Stimulated activated CD4-positive, alpha-beta T cell treated with anti-CD3 and anti-CD28 coated beads, TNF-alpha, amount 100 ng/mL, for 48 hours (primary cell): ENCODE results near the gene TMSB10.
"Not testable (repeated sequence)": the region's sequence is repeated elsewhere in the genome, so short reads cannot be mapped to it uniquely, and the experiment has no call there.

ENCODE experiments used
- DNase-seq, 3 donors: peaks; one replicate each; pipeline ENCODE4 v3.0.0-alpha.2; 2020; ENCODE audit warnings: low read depth in 3 of 3

Gene TMSB10

DNA sequence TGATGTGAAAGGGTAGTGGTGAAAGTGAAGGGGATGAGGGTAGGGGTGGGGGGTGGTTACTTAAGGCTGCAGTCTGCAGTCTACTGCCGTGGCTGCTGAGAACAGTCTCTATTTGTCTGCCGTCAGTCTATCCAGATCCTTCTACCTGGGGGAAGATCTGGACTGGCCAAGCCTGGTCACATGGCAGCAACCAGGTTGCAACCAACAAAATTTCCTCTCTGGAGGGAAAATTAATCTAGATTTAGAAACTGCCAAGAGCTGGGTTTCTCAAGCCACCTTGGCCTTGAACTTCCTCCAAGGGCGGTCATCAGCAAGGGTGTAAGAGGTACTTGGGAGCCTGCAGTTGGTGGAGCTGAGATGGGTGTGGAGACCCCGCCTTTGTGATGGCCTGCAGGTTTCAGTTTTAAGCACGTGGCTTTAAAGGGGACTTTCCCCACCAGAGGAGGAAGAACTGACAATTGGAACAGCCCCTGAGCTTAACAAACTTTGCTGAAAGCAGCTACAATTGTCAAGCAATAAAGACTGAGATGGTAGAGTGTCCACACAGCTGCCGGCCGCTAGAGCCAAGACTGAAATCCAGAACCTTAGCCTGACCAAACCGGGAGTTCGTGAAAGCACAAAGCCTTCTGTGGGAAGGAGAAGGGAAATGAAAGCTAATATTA lies 34.1 kb downstream of the TMSB10 start:
- peak in 1 of 3 donors; percentile 65 for DNase-seq

DNA sequence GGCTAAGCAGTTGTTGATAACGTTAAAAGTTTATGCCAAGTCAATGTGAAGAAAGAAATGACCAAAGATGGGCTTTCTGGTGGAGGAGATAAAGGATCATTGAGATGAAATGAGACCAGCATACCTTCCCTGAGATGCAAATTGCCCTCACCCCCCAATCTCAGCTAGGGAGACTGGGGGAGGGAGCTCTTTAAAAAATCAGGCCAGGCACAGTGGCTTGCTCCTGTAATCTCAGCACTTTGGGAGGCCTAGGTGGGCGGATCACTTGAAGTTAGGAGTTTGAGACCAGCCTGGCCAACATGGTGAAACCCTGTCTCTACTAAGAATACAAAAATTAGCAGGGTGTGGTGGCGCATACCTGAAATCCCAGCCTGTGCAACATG lies 34.6 kb downstream of the TMSB10 start:
- DNase-seq = no peak

DNA sequence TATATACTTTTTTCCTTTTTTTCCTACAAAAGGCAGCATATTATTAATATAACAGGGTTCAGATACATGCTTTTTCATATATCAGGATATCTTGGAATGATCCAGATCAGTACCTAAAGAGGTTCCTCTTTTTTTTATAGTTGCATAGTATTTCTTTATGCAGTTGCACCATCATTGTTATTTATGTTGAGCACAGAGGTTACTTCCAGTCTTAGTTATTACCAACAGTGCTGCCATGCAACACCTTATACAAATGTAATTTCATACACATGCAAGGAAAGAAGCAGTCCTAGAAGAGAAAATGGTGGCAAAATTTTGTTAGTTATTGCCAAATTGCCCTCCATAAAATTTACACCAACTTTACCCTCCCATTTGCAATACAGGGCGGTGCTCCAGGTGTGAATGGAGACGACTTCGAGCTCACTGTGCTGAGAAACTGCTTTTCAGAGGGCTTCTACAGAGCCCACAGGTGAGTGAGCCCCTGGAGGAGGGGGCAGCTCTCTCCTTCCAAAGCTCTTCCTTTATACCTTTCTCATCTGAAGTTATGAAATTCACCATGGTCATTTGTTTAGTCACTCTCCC lies 35.5 kb downstream of the TMSB10 start:
- DNase-seq = no peak

DNA sequence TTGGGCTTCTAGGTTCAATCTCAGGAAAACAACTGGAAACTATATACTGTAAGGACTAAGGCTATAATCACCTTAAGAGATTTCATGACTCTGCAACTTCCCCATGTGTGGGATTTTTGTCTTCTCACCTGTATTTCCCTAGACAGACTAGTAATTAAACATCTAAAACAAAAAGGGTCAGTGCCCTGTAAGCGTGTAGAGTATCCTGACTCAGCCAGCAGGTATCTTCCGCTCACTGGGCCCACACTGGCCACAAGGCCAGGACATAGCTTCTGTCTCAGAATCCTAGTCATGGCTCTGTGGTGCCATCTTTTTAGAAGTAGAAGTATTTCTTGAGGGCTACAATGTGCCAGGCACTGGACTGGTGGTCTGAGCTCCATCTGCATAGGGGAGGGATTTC lies 36.7 kb downstream of the TMSB10 start:
- no peak for DNase-seq

DNA sequence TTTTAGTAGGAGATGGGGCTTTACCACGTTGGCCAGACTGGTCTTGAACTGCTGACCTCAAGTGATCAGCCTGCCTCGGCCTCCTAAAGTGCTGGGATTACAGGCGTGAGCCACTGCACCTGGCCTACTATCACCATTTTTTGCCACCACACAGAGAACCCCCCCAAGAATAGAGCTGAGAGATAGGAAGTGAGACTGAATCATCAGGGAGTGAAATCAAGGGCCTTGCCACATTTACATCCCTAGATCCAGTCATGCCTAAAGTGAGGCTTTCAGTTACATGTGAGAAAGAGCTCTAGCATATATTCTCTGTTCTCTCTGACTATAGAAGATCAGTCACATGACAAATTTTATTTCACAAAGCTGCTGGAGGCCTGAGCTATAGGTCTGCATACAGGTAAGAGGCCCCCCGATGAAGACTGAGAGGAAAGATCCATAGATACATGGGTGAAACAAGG lies 37.5 kb downstream of the TMSB10 start:
- DNase-seq = no peak

DNA sequence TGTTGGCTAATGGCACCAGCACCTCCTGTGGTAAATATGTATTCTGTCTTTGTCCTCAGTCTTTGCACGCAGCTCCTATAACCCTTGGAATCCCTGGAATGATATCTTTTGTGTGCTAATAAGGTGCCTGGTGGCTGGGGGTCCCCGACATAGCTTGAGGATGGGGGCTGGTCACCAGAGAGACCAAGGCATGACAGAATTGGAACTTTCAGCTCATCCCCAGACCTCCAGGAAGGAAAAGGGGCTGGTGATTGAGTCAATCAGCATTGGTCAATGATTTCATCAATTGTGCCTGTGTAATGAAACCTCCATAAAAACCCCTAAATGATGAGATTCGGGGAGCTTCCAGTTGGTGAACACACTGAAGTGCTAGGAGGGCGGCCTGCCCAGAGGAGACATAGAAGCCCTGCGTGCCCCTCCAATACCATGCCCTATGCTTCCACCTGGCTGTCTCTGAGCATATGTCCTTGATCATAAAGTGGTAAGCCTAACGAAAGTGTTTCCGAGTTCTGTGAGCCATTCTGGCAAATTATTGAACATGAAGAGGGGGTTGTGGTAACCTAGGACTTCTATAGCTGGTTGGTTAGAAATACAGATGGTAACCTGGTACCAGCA lies 38.9 kb downstream of the TMSB10 start:
- DNase-seq = no peak

DNA sequence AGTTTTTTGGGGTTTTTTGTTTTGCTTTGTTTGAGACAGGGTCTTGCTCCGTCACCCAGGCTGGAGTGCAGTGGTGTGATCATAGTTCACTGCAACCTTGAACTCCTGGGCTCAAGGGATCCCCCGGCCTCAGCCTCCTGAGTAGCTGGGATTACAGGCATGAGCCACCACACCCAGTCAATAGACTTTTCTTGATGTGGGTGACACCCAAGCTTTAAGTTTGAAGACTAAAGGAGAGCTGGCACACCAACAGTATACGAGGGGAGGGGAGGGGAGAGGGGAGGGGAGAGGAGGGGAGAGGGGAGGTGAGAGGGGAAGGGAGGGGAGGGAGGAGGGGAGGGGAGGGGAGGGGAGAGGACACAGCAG lies 40.4 kb downstream of the TMSB10 start:
- DNase-seq = not testable (repeated sequence)

DNA sequence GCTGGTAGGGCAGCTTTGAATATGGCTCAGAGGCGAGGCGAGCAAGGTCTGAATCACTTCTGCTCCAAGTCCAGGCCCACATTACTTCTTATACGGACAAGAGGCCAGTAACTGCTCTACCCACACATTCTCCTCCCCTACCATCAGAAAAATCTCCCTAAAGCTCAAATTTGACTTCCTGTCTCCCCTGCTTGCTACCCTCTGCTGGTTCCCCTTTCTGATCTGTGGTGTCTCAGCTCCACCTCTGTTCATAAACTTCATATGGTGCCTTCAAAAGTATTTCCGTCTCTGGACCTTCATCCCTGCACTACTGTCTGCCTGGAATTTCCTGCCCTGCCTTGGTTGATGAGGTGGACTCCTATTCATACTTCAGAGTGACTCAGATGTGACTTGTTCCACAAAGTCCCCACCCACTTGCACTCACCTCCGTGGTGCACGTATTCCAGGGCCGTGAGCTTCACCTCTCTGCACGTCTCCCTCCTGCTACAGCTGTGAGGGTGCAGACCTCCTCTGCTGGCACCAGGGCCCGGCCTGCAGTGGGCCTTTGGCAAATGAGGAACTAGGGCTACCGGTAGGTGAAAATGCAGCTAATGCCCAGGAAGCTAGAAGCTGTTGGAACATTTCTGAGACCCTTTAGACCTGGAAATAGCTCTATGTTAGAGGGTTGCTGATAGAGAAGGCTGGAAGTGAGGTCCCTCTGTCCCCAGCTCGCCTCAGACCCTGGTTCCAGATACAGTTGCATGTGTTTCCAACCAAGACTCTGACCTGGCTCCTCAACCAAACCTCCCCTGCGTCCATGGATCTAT lies 41.0 kb downstream of the TMSB10 start:
- DNase-seq = peak; percentile 64 to 78 (median 69)

DNA sequence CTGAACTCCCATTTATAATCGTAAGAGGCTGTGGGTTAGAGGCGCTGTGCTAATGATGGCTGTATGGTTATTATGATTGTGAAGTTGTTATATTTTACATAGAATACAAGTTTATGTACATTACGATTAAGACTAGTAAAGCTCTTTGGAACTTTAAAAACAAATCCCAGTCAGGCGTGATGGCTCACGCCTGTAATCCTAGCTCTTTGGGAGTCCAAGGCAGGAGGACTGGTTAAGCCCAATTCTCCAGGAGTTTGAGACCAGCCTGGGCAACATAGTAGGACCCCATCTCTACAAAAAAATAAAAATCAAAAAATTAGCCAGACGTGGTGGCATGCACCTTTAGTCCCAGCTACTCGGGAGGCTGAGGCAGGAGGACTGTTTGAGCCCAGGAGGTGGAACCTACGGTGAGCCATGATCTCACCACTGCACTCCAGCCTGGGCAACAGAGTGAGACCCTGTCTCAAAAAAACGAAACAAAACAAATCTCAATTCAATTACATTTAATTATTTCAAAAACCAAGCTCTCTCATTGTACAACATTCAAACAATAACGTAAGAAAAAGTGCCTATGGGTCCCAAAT lies 41.6 kb downstream of the TMSB10 start:
- no peak for DNase-seq

DNA sequence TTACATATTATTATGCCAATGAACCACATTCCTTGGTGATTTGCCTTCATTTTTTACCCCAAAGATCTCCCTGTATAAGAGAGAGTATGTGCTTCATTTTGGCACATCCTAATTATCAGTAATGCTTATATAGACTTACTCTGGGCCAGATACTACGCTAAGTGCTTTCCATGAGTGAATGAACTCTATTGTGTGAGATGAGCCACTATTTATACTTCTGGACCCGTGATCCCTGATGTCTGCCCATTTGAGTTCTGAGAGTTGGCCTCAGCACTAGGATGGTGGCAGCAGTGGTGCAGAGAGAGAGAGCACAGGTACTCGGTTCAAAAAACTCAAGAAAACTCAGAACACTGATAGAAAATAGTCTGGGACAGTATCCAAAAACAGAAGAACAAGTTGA lies 48.1 kb downstream of the TMSB10 start:
- DNase-seq = no peak

DNA sequence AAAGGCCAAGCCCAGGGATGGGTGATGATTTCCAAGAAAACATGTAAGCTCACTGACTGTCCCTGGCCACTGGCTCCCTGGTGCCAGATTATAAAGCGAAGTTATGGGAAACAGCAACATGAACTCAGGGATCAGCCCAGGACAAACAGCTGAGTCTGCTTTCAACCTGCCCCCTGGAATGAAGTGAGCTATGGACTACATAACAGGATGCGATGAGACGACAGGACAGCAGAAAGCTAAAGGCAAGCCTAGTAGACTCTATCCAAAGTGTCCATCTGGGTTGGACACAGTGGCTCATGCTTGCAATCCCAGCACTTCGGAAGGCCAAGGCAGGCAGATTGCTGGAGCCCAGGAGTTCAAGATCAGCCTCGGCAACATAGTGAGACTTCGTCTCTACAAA lies 48.9 kb downstream of the TMSB10 start:
- no peak for DNase-seq
